SK-N-SH (cell line): ENCODE measurements around the gene MICAL1. TPM values are rescaled to one million over a fixed set of nuclear protein-coding genes. Genes with fewer than 3 reads are reported as not detected.

Source experiments
- CTCF ChIA-PET: fragments of 300-600, 350-600 bp; formaldehyde crosslinking; extraction: SDS; loops from one replicate; lab custom pipeline; 2021; lab: Yijun Ruan, JAX
- POLR2A ChIA-PET: fragments of 350-600 bp; sonication (Branson Sonifier 250); formaldehyde crosslinking; extraction: SDS; loops from one replicate; lab custom pipeline; 2020; ENCODE audit warnings: antibody characterized with exemption, inconsistent platforms; lab: Yijun Ruan, JAX
- DNase-seq: peaks from one replicate; pipeline ENCODE4 v3.0.0; 2012
- H2AFZ ChIP-seq: fragments of 200-600 bp; sonication (generic); 2 replicates; pipeline ENCODE4 v1.8.1; 2016; ENCODE audit warnings: antibody characterized with exemption, mild to moderate bottlenecking, low read depth
- H3F3A ChIP-seq: fragments of 200-600 bp; sonication (generic); replicated peaks from 2 replicates; pipeline ENCODE3; 2016; ENCODE audit warnings: antibody characterized with exemption, mild to moderate bottlenecking; ENCODE audit not compliant: insufficient read depth
- H3K27ac ChIP-seq, 2 experiments: fragments of 200-500 bp in 1 of 2; fragments of 200-600 bp in 1 of 2; sonication (Bioruptor generic) in 1 of 2; sonication (generic), shearing (Covaris generic) in 1 of 2; 2 replicates each; pipeline versions ENCODE4 v1.5.1 to v1.6.1; 2014 to 2016; ENCODE audit warnings: low read depth in 2 of 2, inconsistent platforms in 1 of 2, low read length in 1 of 2, mild to moderate bottlenecking in 1 of 2, mixed read lengths in 1 of 2
- H3K27me3 ChIP-seq: fragments of 200-600 bp; sonication (generic), shearing (Covaris generic); 2 replicates; pipeline ENCODE4 v1.6.1; 2016; ENCODE audit warnings: mixed run types; ENCODE audit not compliant: insufficient read depth
- H3K36me3 ChIP-seq, 2 experiments: fragments of 200-500 bp in 1 of 2; fragments of 200-600 bp in 1 of 2; sonication (Bioruptor generic) in 1 of 2; sonication (generic) in 1 of 2; replicated peaks in 1 of 2; 2 replicates each; pipeline versions ENCODE3 to v1.5.1; 2014 to 2016; ENCODE audit warnings: low read length in 1 of 2, mild to moderate bottlenecking in 1 of 2; ENCODE audit not compliant: insufficient read depth in 2 of 2, control insufficient read depth in 1 of 2
- H3K4me1 ChIP-seq, 2 experiments: fragments of 200-500 bp in 1 of 2; fragments of 200-600 bp in 1 of 2; sonication (Bioruptor generic) in 1 of 2; sonication (generic), shearing (Covaris generic) in 1 of 2; 2 replicates each; pipeline versions ENCODE4 v1.5.1 to v1.6.1; 2014 to 2016; ENCODE audit warnings: low read depth in 1 of 2, low read length in 1 of 2, mixed run types in 1 of 2; ENCODE audit not compliant: insufficient read depth in 2 of 2, control insufficient read depth in 1 of 2
- H3K4me2 ChIP-seq: fragments of 200-600 bp; sonication (generic), shearing (Covaris generic); 2 replicates; pipeline ENCODE4 v1.6.1; 2017; ENCODE audit warnings: mixed run types
- H3K4me3 ChIP-seq, 2 experiments: fragments of 200-500 bp in 1 of 2; fragments of 200-600 bp in 1 of 2; sonication (Bioruptor generic) in 1 of 2; sonication (generic), shearing (Covaris generic) in 1 of 2; 2 replicates each; pipeline versions ENCODE4 v1.5.1 to v1.8.1; 2014 to 2016; ENCODE audit warnings: low read depth in 2 of 2, inconsistent platforms in 1 of 2, low read length in 1 of 2, mild to moderate bottlenecking in 1 of 2, mixed read lengths in 1 of 2, moderate library complexity in 1 of 2
- H3K79me2 ChIP-seq: fragments of 200-600 bp; sonication (generic); 2 replicates; pipeline ENCODE4 v1.8.1; 2017; ENCODE audit warnings: mild to moderate bottlenecking; ENCODE audit not compliant: insufficient read depth
- H3K9ac ChIP-seq: fragments of 200-600 bp; sonication (generic); 2 replicates; pipeline ENCODE4 v1.6.1; 2017; ENCODE audit warnings: mixed run types
- H3K9me2 ChIP-seq: fragments of 200-600 bp; sonication (generic); 2 replicates; pipeline ENCODE4 v1.6.1; 2017; ENCODE audit warnings: mixed run types
- H3K9me3 ChIP-seq: fragments of 200-600 bp; sonication (generic); 2 replicates; pipeline ENCODE4 v1.6.1; 2017; ENCODE audit warnings: mixed run types, mild to moderate bottlenecking, moderate library complexity
- H4K20me1 ChIP-seq: fragments of 200-600 bp; sonication (generic); 2 replicates; pipeline ENCODE4 v1.6.1; 2017; ENCODE audit warnings: mild to moderate bottlenecking, mixed run types; ENCODE audit not compliant: insufficient read depth
- CTCF ChIP-seq: fragments of 200-600 bp; sonication (generic); IDR thresholded peaks from 2 replicates; pipeline ENCODE4 v1.6.1; 2017; ENCODE audit warnings: antibody characterized with exemption, mild to moderate bottlenecking, moderate library complexity
- ELF1 ChIP-seq: IDR thresholded peaks from 2 replicates; pipeline ENCODE4 v1.4.0; 2012
- EZH2phosphoT487 ChIP-seq: fragments of 200-600 bp; sonication (generic); IDR thresholded peaks from 2 replicates; pipeline ENCODE4 v1.6.1; 2017; ENCODE audit warnings: low read depth, mixed run types, mild to moderate bottlenecking, antibody characterized with exemption, moderate library complexity, borderline replicate concordance
- FOXJ3 ChIP-seq: sonication (generic); formaldehyde crosslinking; IDR thresholded peaks from 2 replicates; pipeline ENCODE4 v1.5.1; 2020; ENCODE audit warnings: mild to moderate bottlenecking, missing genetic modification reagents
- FOXM1 ChIP-seq: IDR thresholded peaks from 2 replicates; pipeline ENCODE4 v1.4.0; 2012; ENCODE audit warnings: low read depth, mild to moderate bottlenecking
- GATA2 ChIP-seq: sonication (generic); formaldehyde crosslinking; IDR thresholded peaks from 2 replicates; pipeline ENCODE4 v1.5.0; 2020; ENCODE audit warnings: mild to moderate bottlenecking, missing genetic modification reagents
- IRF3 ChIP-seq: fragments of 150-350 bp; IDR thresholded peaks from 2 replicates; pipeline ENCODE4 v1.6.1; 2016; ENCODE audit warnings: mild to moderate bottlenecking, low read depth, low read length
- JUND ChIP-seq: IDR thresholded peaks from 2 replicates; pipeline ENCODE4 v1.4.0; 2012
- MEF2A ChIP-seq: IDR thresholded peaks from 2 replicates; pipeline ENCODE4 v1.4.0; 2012; ENCODE audit warnings: low read depth, borderline replicate concordance
- MXI1 ChIP-seq: IDR thresholded peaks from 2 replicates; pipeline ENCODE4 v1.6.1; 2012; ENCODE audit warnings: mild to moderate bottlenecking, low read depth, low read length, improper control_type of control experiment
- NFIC ChIP-seq: IDR thresholded peaks from 2 replicates; pipeline ENCODE4 v1.4.0; 2012; ENCODE audit warnings: borderline replicate concordance
- POLR2AphosphoS5 ChIP-seq: IDR thresholded peaks from 2 replicates; pipeline ENCODE4 v1.6.1; 2012; ENCODE audit warnings: low read depth, low read length
- RAD21 ChIP-seq: IDR thresholded peaks from 2 replicates; pipeline ENCODE4 v1.6.1; 2012; ENCODE audit warnings: mild to moderate bottlenecking, low read length
- RCOR1 ChIP-seq: fragments of 150-350 bp; IDR thresholded peaks from 2 replicates; pipeline ENCODE4 v1.6.1; 2017; ENCODE audit warnings: antibody characterized with exemption, low read length
- REST ChIP-seq: IDR thresholded peaks from 2 replicates; pipeline ENCODE4 v1.6.1; 2012; ENCODE audit warnings: mild to moderate bottlenecking, low read depth, low read length, moderate library complexity
- RXRA ChIP-seq: IDR thresholded peaks from 2 replicates; pipeline ENCODE4 v1.4.0; 2012; ENCODE audit warnings: low read depth, mild to moderate bottlenecking, borderline replicate concordance
- SIN3A ChIP-seq: IDR thresholded peaks from 2 replicates; pipeline ENCODE4 v1.6.1; 2012; ENCODE audit warnings: low read depth, mild to moderate bottlenecking, low read length, moderate library complexity, borderline replicate concordance
- SMC3 ChIP-seq: IDR thresholded peaks from 2 replicates; pipeline ENCODE4 v1.6.1; 2012; ENCODE audit warnings: low read depth, low read length, improper control_type of control experiment
- TAF1 ChIP-seq: IDR thresholded peaks from 2 replicates; pipeline ENCODE4 v1.6.1; 2012; ENCODE audit warnings: low read depth, mild to moderate bottlenecking, low read length, moderate library complexity, borderline replicate concordance
- TCF12 ChIP-seq: IDR thresholded peaks from 2 replicates; pipeline ENCODE4 v1.4.0; 2012
- USF2 ChIP-seq: fragments of 150-350 bp; IDR thresholded peaks from 2 replicates; pipeline ENCODE4 v1.6.1; 2017; ENCODE audit warnings: antibody characterized with exemption, low read length, low read depth, borderline replicate concordance
- YY1 ChIP-seq: IDR thresholded peaks from 2 replicates; pipeline ENCODE4 v1.4.0; 2012; ENCODE audit warnings: low read depth, mild to moderate bottlenecking
- ZBTB33 ChIP-seq: IDR thresholded peaks from 2 replicates; pipeline ENCODE4 v1.4.0; 2012; ENCODE audit warnings: low read depth, borderline replicate concordance
- WGBS: methylation state at CpG from one replicate; pipeline ENCODE4 v1.1.6; 2017; ENCODE audit warnings: low lambda C conversion rate; 5-methylcytosine and 5-hydroxymethylcytosine counted together
- polyA plus RNA-seq, 3 experiments: library from polyadenylated mRNA; depleted of rRNA; stranded (reverse); fragments of >200 nt; gene quantifications; 2 replicates each; pipeline ENCODE4 v1.2.3, GENCODE V29; 2012

Gene MICAL1
- 45.6 and 56.3 TPM in 2 replicates for polyA plus RNA-seq (2012; rRNA removed)
- 11.8 and 17.2 TPM in 2 replicates for polyA plus RNA-seq (2012; cell fraction: cytosol; rRNA removed)
- 320 and 340 TPM in 2 replicates for polyA plus RNA-seq (2012; cell fraction: nucleus; rRNA removed)

- Histone ChIP-seq H3K27ac (peak within 1 kb of the TSS; percentile 51 to 90), H3F3A (peaks cover 11% of the 10 kb centered on the region), H3K79me2 (peaks cover 31% of the 10 kb centered on the region; the same call in 1 of the 2 replicates), H4K20me1 (no peaks in the 10 kb centered on the region), H3K27me3 (no peaks in the 10 kb centered on the region), H2AFZ (peak within 1 kb of the TSS; percentile 75), H3K9me3 (no peaks in the 10 kb centered on the region), H3K9me2 (no peaks in the 10 kb centered on the region), H3K9ac (peak within 1 kb of the TSS; percentile 92), H3K36me3 (peaks cover 10 to 14% of the 10 kb centered on the region in 2 experiments), H3K4me1 (peaks cover 0 to 25% of the 10 kb centered on the region in 2 experiments; a peak in 3 of 4 replicates), H3K4me3 (peak within 1 kb of the TSS; percentile 80 to 97), H3K4me2 (peak within 1 kb of the TSS; percentile 95)
- POLR2A ChIA-PET, result interaction anchor here (0.6 to 4.6 kb wide), 7 partner anchors 9 to 880 kb away, joined by 3 to 43 read pairs (median 3); partner anchors contain the start of genes CD164, PPIL6, SMPD2 and ZBTB24
- CTCF ChIA-PET, result interaction anchor here (0.9 to 5.9 kb wide), 7 partner anchors 11 to 267 kb away, joined by 3 to 47 read pairs (median 5); partner anchors contain the start of genes CD164, PPIL6, SMPD2 and ZBTB24
- peak; percentile 94 for DNase-seq
- WGBS, result 0% methylated on average over 19 of the region's 70 CpGs
- TF ChIP-seq SMC3, result no peak
- 0 out of 2 replicates have a peak, but pooled peaks have one; percentile 7 for TF ChIP-seq NFIC
- no peak; the same call in 1 of the 2 replicates for TF ChIP-seq TAF1
- TF ChIP-seq ELF1, result peak; percentile 50; the same call in 1 of the 2 replicates
- no peak for TF ChIP-seq JUND
- peak; percentile 40 for TF ChIP-seq CTCF
- TF ChIP-seq RAD21, result no peak
- TF ChIP-seq MXI1, result peak; percentile 43
- TF ChIP-seq EZH2phosphoT487, result no peak
- no peak for TF ChIP-seq TCF12
- TF ChIP-seq USF2, result no peak
- no peak for TF ChIP-seq IRF3
- TF ChIP-seq FOXM1, result no peak
- peak; percentile 41; the same call in 1 of the 2 replicates for TF ChIP-seq POLR2AphosphoS5
- no peak for TF ChIP-seq ZBTB33
- TF ChIP-seq FOXJ3, result no peak
- no peak for TF ChIP-seq RCOR1
- no peak for TF ChIP-seq REST
- TF ChIP-seq RXRA, result no peak
- TF ChIP-seq MEF2A, result no peak
- TF ChIP-seq SIN3A, result no peak
- no peak for TF ChIP-seq GATA2 (CRISPR knock-in tag)
- TF ChIP-seq YY1, result no peak
Measured at GRCh38 chr6:109455437-109456110, at the start of gene MICAL1. Gene MICAL1 (minus strand): TSS chr6:109455772. CDS start chr6:109454196, 1,576 bp downstream.
